K562 (cell line): ENCODE measurements around the gene DPF1.

ENCODE experiments used
- CTCF ChIP-seq, 3 experiments: IDR thresholded peaks in 2 of 3; conservative IDR thresholded peaks in 1 of 3; 2 replicates each; pipeline ENCODE4 v1.5.1; 2011 to 2012; ENCODE audit warnings: low read length in 3 of 3, mild to moderate bottlenecking in 3 of 3, control low read depth in 2 of 3, improper control_type of control experiment in 1 of 3, inconsistent platforms in 1 of 3, low read depth in 1 of 3, mixed read lengths in 1 of 3, moderate library complexity in 1 of 3; ENCODE audit not compliant: insufficient read depth in 2 of 3
- ESRRA ChIP-seq: fragments of 450-650 bp; IDR thresholded peaks from 2 replicates; pipeline ENCODE4 v1.6.1; 2014; ENCODE audit warnings: low read depth, mild to moderate bottlenecking, moderate library complexity, borderline replicate concordance
- EZH2 ChIP-seq: IDR thresholded peaks from 2 replicates; pipeline ENCODE4 v1.6.1; 2012; ENCODE audit warnings: low read depth, mild to moderate bottlenecking, inconsistent platforms, low read length, borderline replicate concordance
- NFIC ChIP-seq: fragments of 450-650 bp; IDR thresholded peaks from 2 replicates; pipeline ENCODE4 v1.6.1; 2017; ENCODE audit warnings: mild to moderate bottlenecking, inconsistent platforms
- NR3C1 ChIP-seq: sonication (generic); formaldehyde crosslinking; IDR thresholded peaks from 2 replicates; pipeline ENCODE4 v1.8.1; 2022; ENCODE audit warnings: missing genetic modification reagents
- RBFOX2 ChIP-seq: fragments of 200-400 bp; formaldehyde crosslinking; IDR thresholded peaks from 2 replicates; pipeline ENCODE4 v1.6.1; 2017; ENCODE audit warnings: low read depth, mild to moderate bottlenecking, low read length, moderate library complexity
- SRF ChIP-seq, 2 experiments: fragments of 250-450, 450-650 bp in 1 of 2; sonication (Bioruptor Pico) in 1 of 2; sonication (generic) in 1 of 2; formaldehyde crosslinking; IDR thresholded peaks; 2 replicates each; pipeline versions ENCODE4 v1.5.0 to v1.5.1; 2020 to 2022; ENCODE audit warnings: mild to moderate bottlenecking in 1 of 2, missing genetic modification reagents in 1 of 2
- TCFL5 ChIP-seq: fragments of 250-450 bp; sonication (Bioruptor Pico); conservative IDR thresholded peaks from 2 replicates; pipeline ENCODE4 v1.6.1; 2021; ENCODE audit warnings: mild to moderate bottlenecking, moderate library complexity, matching md5 sums
- TF ChIP-seq, protein P1 (sequence below): fragments of 450-650 bp; conservative IDR thresholded peaks from 2 replicates; pipeline ENCODE4 v1.6.1; 2016; ENCODE audit warnings: missing genetic modification characterization, low read depth, mild to moderate bottlenecking, missing compliant biosample characterization, moderate library complexity

GRCh38 chr19:38170334-38170733, 53.7 kb downstream of the DPF1 start:
- TF ChIP-seq EZH2 (no peak), CTCF (IDR thresholded peaks at IDR 0.05 in 2 of 3, conservative IDR thresholded peaks at IDR 0.05 in 1 of 3; ENCODE audit: insufficient read depth in 2 of 3, low read depth in 1 of 3, low read length in 3 of 3) (no peak), NFIC (no peak), RBFOX2 (no peak), SRF (CRISPR knock-in tag; IDR thresholded peaks at IDR 0.05) (no peak), TCFL5 (no peak), NR3C1 (CRISPR knock-in tag) (no peak), ESRRA (no peak)
- TF ChIP-seq, protein P1, sequence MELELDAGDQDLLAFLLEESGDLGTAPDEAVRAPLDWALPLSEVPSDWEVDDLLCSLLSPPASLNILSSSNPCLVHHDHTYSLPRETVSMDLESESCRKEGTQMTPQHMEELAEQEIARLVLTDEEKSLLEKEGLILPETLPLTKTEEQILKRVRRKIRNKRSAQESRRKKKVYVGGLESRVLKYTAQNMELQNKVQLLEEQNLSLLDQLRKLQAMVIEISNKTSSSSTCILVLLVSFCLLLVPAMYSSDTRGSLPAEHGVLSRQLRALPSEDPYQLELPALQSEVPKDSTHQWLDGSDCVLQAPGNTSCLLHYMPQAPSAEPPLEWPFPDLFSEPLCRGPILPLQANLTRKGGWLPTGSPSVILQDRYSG (tag) = no peak
